GM18526 (cell line): ENCODE data around the gene RCBTB2.

Source experiments
- POLR2A ChIP-seq: IDR thresholded peaks from 3 replicates; pipeline ENCODE4 v1.6.1; 2011; ENCODE audit not compliant: insufficient read length; ENCODE audit errors: extremely low read depth

The RCBTB2 gene

DNA sequence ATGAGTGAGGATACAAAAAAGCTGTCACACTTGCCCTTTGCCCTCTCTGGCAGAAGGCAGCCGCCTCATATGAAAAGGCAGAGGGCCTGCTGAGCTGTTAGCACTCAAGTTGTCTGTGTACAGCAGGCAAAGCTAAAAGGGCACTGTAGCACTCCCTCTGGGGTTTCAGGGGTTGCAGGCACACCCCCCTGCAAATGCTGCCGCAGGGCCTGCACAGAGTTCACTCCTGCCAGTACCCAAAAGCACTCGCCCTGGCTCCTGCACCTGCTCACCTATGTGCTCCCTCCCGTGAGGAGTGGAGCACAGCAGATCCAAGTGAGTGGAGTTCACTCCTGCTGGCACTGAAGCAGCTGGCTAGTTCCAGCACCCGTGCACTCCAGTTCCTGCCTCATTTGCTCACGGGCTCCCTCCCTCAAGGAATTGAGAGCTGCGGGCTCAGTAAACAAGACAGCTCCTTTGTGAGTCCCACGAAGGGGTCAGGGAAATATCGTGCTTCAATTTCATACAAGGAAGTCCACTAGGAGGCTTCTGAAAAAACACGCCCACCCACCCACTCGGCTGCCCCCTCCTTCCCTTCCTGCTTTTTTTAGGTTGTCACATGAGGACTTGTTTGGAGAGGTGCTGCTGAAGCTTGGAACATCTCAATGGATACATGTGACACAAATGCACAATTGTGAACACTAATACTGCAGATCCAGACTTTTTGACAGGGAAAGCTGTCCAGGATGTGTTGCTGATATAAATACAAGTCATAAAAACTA lies 9.9 kb upstream of the RCBTB2 start:
- TF ChIP-seq POLR2A, result no peak

DNA sequence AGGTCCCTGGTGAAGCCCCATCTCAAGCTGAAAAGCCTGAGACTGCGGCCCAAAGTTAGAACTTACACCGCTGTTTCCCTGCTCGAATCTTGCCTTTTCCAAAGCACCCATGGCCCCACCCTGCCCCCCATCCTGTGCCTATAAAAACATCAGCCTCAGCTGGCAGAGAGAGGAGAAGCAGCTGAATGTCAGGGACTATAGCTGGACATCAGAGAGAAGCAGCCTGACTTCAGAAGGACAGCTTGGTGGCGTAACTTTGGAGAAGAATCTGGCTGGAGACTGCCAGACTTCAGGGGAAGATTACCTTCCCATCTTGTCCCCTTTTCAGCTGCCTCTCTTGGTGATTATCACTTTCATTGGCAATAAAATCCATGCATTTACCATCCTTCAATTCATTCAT lies 9.3 kb upstream of the RCBTB2 start:
- TF ChIP-seq POLR2A, result no peak

DNA sequence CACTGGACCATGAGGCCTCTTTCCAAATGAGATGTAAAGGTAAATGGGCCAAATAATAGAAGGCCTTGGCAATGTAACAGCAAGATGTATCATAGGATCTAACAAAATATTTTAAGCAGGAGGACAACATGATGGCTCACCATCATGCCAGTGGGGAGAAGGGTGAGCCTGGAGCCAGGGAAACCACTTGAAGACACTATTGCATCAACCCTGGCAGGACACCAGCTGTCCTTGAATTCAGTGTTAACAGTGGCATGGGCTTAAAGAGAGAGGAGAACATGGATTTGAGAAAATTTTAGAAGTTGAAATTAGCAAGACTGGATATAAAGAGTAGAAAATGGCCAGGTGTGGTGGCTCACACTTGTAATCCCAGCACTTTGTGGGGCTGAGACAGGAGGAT lies 6.7 kb upstream of the RCBTB2 start:
- no peak for TF ChIP-seq POLR2A

DNA sequence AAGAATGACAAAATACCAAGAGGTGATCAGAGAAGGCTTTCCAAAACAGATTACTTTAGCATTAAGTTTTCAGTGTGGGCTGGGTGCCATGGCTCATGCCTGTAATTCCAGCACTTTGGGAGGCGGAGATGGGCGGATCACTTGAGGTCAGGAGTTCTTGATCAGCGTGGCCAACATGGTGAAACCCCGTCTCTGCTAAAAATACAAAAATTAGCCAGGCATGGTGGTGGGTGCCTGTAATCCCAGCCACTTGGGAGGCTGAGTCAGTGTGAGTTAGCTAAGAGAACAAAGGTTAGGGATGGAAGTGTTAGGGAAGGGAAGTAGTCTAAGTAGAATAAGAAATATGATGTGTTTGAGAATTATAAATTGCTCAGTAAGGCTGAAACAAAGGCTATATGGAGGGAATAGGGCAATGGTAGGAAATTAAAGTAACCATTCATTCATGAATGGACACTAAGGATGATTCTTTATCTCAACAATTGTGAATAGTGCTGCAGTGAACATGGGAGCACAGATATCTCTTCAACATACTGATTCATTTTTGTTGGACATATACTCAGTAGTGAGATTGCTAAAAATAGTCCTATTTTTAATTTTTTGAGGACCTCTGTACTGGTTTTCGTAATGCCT lies 3.9 kb upstream of the RCBTB2 start:
- no peak for TF ChIP-seq POLR2A

DNA sequence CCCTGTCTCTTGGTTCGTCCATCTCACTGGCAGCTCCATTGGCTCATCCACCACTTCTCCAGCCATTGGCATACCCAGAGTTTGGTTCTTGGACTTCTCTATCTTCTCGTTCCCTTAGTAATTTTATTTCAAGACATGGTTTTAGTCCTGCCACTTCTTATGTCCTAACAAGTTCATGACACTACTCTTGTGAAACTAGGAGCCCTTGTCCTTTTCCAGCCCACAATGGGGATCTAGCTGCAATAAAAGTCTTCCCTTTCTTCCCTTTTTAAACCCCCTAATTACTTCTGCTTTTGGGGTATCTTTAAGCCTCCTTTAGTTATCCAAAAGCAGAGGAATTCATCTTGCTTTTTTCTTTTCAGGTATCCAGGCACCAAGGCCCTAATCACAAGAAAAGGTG lies 2.9 kb upstream of the RCBTB2 start:
- TF ChIP-seq POLR2A, result no peak

DNA sequence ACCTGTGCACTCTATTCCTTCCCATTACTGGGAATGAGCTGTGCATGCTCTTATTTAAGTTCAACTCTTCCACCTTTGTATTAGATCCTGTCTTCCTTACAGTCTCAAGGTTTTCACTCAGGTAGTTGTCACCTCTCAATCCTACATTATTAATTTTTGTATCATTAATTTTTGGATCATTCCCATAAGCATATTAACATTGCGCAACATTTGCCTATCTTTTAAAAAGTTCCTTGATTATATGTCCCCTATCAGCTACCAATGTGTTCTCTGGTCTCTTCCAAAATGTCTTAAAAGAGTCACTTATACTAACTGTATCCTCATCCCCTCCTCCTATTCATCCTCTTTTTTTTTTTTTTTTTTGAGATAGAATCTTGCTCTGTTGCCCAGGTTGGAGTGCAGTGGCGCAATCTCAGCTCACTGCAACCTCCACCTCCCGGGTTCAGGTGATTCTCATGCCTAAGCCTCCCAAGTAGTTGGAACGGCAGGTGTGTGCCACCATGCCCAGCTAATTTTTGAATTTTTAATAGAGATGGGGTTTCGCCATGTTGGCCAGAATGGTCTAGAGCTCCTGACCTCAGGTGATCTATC lies 2.1 kb upstream of the RCBTB2 start:
- no peak for TF ChIP-seq POLR2A

DNA sequence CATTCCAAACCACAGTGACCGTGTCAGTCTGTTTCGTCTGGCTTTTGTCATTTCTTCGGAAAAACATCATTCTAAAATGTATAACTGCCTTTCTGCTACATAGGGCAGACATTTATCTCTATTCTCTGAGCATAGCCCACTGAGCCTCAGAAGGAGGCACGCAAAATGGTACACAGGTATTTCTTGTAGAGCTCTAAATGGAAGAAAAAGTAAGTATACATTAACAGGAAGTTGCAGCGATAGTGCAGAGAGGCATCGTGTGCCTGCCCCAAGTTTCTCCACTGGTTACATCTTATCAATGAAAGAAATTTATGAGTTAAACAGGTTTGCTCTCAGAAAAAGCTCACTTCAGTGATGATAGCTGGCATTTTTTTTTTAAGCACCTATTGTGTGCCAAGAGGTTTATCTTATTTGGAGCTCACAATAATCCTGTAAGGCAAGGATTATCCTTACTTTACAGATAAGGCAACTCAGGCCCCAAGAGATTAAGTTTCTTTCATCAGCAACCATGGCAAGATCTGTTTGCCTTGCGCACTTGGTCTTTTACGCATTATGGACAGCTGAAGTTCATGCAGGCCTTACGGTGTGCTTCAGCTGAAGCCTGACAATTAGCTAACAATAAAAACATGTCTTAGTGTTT lies 1.2 kb upstream of the RCBTB2 start:
- no peak for TF ChIP-seq POLR2A

DNA sequence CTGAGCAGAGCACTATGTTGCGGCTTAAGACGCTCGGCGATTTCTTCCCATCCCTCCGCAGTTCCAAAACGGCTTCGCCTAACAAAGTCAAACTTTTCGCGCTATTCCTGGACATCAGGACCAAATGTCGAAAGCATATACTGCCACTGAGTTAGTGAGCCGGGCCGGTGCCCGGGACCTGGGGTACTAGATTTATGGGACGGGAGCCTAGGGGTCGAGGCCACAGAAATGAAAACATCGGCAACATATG lies 699 bp downstream of the RCBTB2 start:
- no peak for TF ChIP-seq POLR2A

DNA sequence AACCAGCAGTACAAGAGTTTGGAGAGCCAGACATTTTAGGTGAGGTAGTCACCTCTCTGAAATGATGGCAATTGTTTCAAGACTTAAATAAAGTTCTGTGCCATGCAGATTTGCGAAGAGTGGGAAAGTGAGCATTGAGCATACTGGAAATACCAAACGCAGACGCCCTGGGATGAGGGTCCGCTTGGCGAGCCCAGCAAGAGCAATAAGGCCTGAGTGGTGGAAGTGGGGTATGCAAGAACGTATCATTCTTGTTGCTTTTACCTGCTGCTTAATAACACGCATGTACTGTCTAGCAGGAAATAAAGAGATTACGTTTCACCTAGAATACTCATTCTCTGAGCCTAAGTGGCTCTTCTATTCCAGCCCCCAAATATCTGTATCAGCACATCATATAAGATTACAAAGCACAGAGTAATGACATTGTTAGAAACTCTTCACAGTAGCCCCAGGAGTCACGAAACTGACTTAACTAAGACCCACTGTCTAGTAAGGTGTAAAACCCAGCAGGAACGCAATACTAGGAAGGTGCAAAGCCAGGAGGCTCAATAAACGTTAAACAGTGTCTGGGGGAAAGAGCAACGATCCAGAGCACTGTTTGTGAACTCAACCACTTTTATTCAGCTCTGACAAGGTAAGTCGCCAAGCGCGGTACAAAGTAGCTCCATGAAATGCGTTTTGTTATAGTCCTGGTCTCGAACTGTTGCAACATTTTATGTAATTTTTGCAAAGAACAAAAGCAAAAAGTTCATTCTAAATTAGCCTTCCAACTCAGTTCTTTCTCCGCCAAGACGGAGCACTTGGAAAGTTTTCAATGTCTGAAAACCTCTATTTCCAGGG lies 1.2 kb downstream of the RCBTB2 start:
- no peak for TF ChIP-seq POLR2A

DNA sequence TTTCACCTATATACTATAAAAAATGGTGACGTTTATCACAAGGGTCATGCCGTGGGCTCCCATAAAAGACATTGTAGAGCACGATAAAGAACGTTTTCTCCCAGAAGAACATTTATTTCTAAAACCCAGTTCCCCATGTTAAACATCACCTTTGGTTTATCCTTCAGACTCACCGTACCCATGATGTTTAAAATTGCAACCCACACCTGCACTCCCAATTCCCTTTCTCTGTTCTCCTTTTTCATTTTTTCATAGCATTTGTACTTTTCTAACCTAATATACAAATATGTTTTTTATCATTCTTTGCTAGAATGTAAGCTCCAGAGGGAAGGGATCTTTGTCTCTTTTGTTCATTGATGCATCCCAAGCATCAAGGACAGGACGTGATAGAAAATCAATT lies 2.0 kb downstream of the RCBTB2 start:
- no peak for TF ChIP-seq POLR2A

DNA sequence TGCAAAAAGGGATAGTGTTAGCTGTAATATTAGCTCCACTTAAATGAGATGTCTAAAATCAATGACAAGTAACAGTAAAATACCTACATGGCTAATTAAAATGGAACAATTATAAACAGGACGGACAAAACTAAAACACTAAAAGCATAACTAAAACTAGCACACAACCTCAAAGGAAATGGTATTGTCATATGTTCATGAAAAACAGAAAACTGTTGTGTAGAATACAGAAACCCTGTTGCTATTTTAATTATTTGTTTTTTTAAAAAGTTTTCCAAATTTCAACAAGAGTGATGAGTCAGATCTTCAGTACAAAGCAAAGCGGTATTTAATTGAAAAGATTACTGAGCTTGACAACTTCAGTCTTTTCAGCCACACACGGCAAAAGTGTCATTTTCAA lies 4.2 kb downstream of the RCBTB2 start:
- TF ChIP-seq POLR2A, result no peak

DNA sequence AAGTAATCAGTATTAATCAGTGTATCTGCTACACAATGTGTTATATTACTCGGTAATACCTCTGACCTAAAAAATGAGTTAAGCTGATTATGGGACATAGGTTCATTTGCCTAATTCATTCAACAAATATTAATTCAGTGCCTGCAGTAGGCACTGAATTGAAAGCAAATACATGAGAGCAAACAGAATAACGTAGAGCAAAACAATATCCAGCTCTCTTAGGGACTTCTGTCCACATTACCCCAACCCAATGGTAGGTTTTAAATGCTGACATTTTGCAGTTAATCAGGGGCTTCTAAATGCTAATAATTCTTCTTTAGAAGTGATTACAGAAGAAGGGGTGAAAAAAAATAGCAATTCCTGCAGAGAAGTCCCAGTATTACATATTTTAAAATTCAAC lies 4.9 kb downstream of the RCBTB2 start:
- TF ChIP-seq POLR2A, result no peak

DNA sequence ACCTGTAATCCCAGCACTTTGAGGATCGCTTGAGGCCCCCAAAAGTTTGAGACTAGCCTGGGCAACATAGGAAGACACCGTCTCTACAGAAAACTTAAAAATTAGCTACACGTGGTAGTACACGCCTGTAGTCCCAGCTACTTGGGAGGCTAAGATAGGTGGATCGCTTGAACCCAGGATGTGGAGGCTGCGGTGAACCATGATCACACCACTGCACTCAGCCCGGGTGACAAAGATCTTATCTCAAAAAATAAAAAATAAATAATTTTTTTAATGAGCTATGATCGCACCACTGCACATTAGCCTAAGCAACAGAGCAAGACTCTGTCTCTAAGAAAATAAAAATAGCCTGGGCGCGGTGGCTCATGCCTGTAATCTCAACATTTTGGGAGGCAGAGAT lies 6.6 kb downstream of the RCBTB2 start:
- TF ChIP-seq POLR2A, result no peak

DNA sequence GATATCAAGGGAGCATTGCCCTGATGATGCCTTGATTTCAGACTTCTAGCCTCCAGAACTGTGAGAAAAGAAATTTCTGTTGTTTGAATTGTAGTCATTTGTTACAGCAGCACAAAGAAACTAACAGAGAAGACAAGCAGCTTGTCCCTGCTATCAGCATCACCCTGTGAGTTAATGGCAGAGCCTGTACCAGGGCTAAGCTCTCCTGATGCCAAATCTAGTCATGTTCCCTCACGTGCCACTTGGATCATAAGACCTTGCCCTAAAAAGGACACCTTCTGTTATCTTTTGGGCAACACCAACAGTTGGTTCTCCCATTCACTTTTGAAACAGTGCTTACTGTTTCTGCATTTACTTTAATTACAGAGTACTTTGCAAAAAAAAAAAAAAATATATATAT lies 14.8 kb downstream of the RCBTB2 start:
- TF ChIP-seq POLR2A, result no peak

DNA sequence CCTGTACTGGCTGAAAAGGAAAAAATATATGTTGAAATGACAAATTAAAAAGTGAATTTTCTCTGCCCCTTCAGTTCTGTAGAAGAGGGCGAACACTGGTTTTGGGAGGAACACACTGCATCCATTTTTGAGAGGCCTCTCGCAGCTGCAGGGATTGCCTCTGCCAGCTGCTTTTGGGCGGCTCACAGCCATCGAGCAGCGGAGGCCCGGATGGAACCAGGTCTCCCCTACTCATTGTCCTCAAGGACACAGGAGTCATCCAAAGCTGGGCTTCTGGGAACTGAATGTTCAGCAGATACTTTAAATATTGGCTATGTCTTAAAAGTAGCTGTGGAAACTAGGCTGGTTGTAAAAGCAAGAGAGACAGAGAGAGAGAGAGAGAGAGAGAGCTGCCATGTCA lies 17.1 kb downstream of the RCBTB2 start:
- no peak for TF ChIP-seq POLR2A
